Testis (tissue), 3 donors: ENCODE measurements around the gene DOK5. TPM values are rescaled to one million over a fixed set of nuclear protein-coding genes. Genes with fewer than 3 reads are reported as not detected.

ENCODE experiments used
- DNase-seq: peaks from one replicate; pipeline ENCODE4 v3.0.0-alpha.2; 2019
- H3K27ac ChIP-seq, 2 donors: fragments of 200-600 bp; sonication (generic); one replicate each; pipeline ENCODE4 v1.5.1; 2019
- H3K27me3 ChIP-seq: fragments of 200-600 bp; sonication (generic); one replicate; pipeline ENCODE4 v1.5.1; 2019
- H3K36me3 ChIP-seq: fragments of 200-600 bp; sonication (generic); one replicate; pipeline ENCODE4 v1.5.1; 2017; ENCODE audit warnings: low read depth; ENCODE audit errors: missing control alignments
- H3K4me1 ChIP-seq: fragments of 200-600 bp; sonication (generic); one replicate; pipeline ENCODE4 v1.5.1; 2019
- H3K4me3 ChIP-seq, 2 donors: fragments of 200-600 bp; sonication (generic); one replicate each; pipeline ENCODE4 v1.5.1; 2017 to 2019
- H3K9me3 ChIP-seq: fragments of 200-600 bp; sonication (generic); one replicate; pipeline ENCODE4 v1.5.1; 2017
- CTCF ChIP-seq, 3 experiments: fragments of 450-650 bp in 2 of 3; fragments of 200-600 bp in 1 of 3; sonication (generic) in 1 of 3; IDR thresholded peaks; one replicate each; pipeline ENCODE4 v1.5.1; 2016 to 2019; ENCODE audit warnings: antibody characterized with exemption in 3 of 3, mild to moderate bottlenecking in 2 of 3, moderate library complexity in 1 of 3
- POLR2A ChIP-seq: fragments of 450-650 bp; IDR thresholded peaks from one replicate; pipeline ENCODE4 v1.6.1; 2017; ENCODE audit warnings: antibody characterized with exemption, mild to moderate bottlenecking, moderate library complexity
- WGBS, 2 donors: methylation state at CpG; one replicate each; pipeline ENCODE4 v1.1.5; 2018; 5-methylcytosine and 5-hydroxymethylcytosine counted together
- intact Hi-C: fragments of 100-400 bp; cut with DNase I; formaldehyde crosslinking; loops from one replicate; pipeline ENCODE4 v1.15.1; 2023; ENCODE audit warnings: low total_unique reads
- polyA plus RNA-seq: library from polyadenylated mRNA; stranded (reverse); fragments of 350-450 nt; fragmentation: Illumina TruSeq; extraction: RNeasy Lipid Tissue Mini Kit (QIAGEN cat#74804); gene quantifications from one replicate; pipeline ENCODE4 v1.2.3, GENCODE V29; 2014; ENCODE audit warnings: low read depth, low replicate concordance; ENCODE audit not compliant: insufficient read depth
- total RNA-seq, 2 donors: library from RNA; depleted of rRNA; stranded (reverse); fragments of >200 nt; gene quantifications; one replicate each; pipeline ENCODE4 v1.2.3, GENCODE V29; 2016

DOK5 gene
- total and polyA plus RNA-seq, 3 donors from 2014 or later = 1.0 to 3.1 (median 1.7) TPM

GRCh38 chr20:54548849-54549248 is 73.5 kb downstream of the DOK5 start:
- TF ChIP-seq POLR2A (no peak), CTCF (IDR thresholded peaks at IDR 0.05) (no peak)
- Histone ChIP-seq H3K27me3 (no peaks in the 10 kb centered on the region), H3K4me3 (no peak overlapping the region), H3K9me3 (no peaks in the 10 kb centered on the region), H3K27ac (no peak overlapping the region), H3K36me3 (no peaks in the 10 kb centered on the region), H3K4me1 (no peaks in the 10 kb centered on the region)
- intact Hi-C loops = no loop called here
- WGBS, 2 donors = 88 to 90% methylated on average over 8 of the region's 8 CpGs
- DNase-seq = no peak

- 77 to 80% methylated on average over 3 of the region's 3 CpGs for WGBS, 2 donors
- H3K27ac ChIP-seq = no peak overlapping the region
- H3K27me3 ChIP-seq = no peaks in the 10 kb centered on the region
- H3K4me1 ChIP-seq = no peaks in the 10 kb centered on the region
- H3K9me3 ChIP-seq = no peaks in the 10 kb centered on the region
- intact Hi-C loops = no loop called here
- H3K4me3 ChIP-seq = no peak overlapping the region
- H3K36me3 ChIP-seq = no peaks in the 10 kb centered on the region
- TF ChIP-seq CTCF (IDR thresholded peaks at IDR 0.05) (no peak), POLR2A (no peak)
- DNase-seq = no peak
These were observed 74.4 kb downstream of the DOK5 start for GRCh38 chr20:54549658-54550326.

GRCh38 chr20:54550776-54551396 is 75.5 kb downstream of the DOK5 start:
- Histone ChIP-seq H3K9me3 (no peaks in the 10 kb centered on the region), H3K4me1 (no peaks in the 10 kb centered on the region), H3K27ac (no peak overlapping the region), H3K4me3 (no peak overlapping the region), H3K27me3 (no peaks in the 10 kb centered on the region), H3K36me3 (no peaks in the 10 kb centered on the region)
- 93 to 96% methylated on average over 5 of the region's 5 CpGs for WGBS, 2 donors
- intact Hi-C loops = no loop called here
- no peak for DNase-seq
- TF ChIP-seq CTCF (IDR thresholded peaks at IDR 0.05) (no peak), POLR2A (no peak)

GRCh38 chr20:54554006-54554405 is 78.6 kb downstream of the DOK5 start:
- no peaks in the 10 kb centered on the region for H3K4me1 ChIP-seq
- no peak overlapping the region for H3K4me3 ChIP-seq
- H3K27me3 ChIP-seq = no peaks in the 10 kb centered on the region
- H3K27ac ChIP-seq = no peak overlapping the region
- intact Hi-C loops = no loop called here
- TF ChIP-seq CTCF (IDR thresholded peaks at IDR 0.05) (no peak), POLR2A (no peak)
- no peaks in the 10 kb centered on the region for H3K9me3 ChIP-seq
- no peaks in the 10 kb centered on the region for H3K36me3 ChIP-seq
- no peak for DNase-seq

GRCh38 chr20:54555150-54555549 is 79.8 kb downstream of the DOK5 start:
- intact Hi-C loops = no loop called here

More at GRCh38 chr20:54555150-54555549, 79.8 kb downstream of the DOK5 start:
- no peak overlapping the region for H3K27ac ChIP-seq
- no peak for TF ChIP-seq CTCF (IDR thresholded peaks at IDR 0.05)
- TF ChIP-seq POLR2A = no peak
- no peak for DNase-seq
- no peaks in the 10 kb centered on the region for H3K9me3 ChIP-seq
- H3K4me3 ChIP-seq = no peak overlapping the region
- 76 to 84% methylated on average over 3 of the region's 3 CpGs for WGBS, 2 donors
- H3K36me3 ChIP-seq = no peaks in the 10 kb centered on the region
- no peaks in the 10 kb centered on the region for H3K27me3 ChIP-seq
- H3K4me1 ChIP-seq = no peaks in the 10 kb centered on the region
